ENCODE measurements around the gene NKAIN2. TPM values are rescaled to one million over a fixed set of nuclear protein-coding genes. Genes with fewer than 3 reads are reported as not detected.
"Not testable (repeated sequence)": the region's sequence is repeated elsewhere in the genome, so short reads cannot be mapped to it uniquely, and the experiment has no call there.

Gene NKAIN2
- total RNA-seq, 1 experiment from 2014 or later = 2.7 TPM

- no peaks in the 10 kb centered on the region for H3K9me3 Mint-ChIP-seq (ENCODE audit: unreplicated experiment)
- H3K27me3 Mint-ChIP-seq (ENCODE audit: insufficient read depth, unreplicated experiment) = no peaks in the 10 kb centered on the region
- POLR2A ChIA-PET = interaction anchor here (0.7 kb wide), 1 partner anchor 255 kb away, joined by 3 read pairs; no protein-coding TSS in a partner anchor
- CTCF ChIA-PET = no interaction called here
- H3K4me1 Mint-ChIP-seq (ENCODE audit: insufficient read depth, unreplicated experiment) = peaks cover 3% of the 10 kb centered on the region
- intact Hi-C loops (cut with micrococcal nuclease) = loop anchor here (10.0 kb wide), 1 partner anchor 737 kb away; the partner anchor contains the start of gene NKAIN2
- no peak overlapping the region for H3K27ac Mint-ChIP-seq (ENCODE audit: low read depth, unreplicated experiment)
- no TSS peak for BruUV-seq (replicated peaks)
- H3K4me3 Mint-ChIP-seq (ENCODE audit: unreplicated experiment) = no peak overlapping the region
- no peak for TF ChIP-seq CTCF (IDR thresholded peaks at IDR 0.05; ENCODE audit: unreplicated experiment)
- H3K36me3 Mint-ChIP-seq (ENCODE audit: insufficient read depth, unreplicated experiment) = no peaks in the 10 kb centered on the region
- no peak for DNase-seq (ENCODE audit: unreplicated experiment)
These were observed 737.9 kb downstream of the NKAIN2 start for GRCh38 chr6:124541573-124541972.

DNA sequence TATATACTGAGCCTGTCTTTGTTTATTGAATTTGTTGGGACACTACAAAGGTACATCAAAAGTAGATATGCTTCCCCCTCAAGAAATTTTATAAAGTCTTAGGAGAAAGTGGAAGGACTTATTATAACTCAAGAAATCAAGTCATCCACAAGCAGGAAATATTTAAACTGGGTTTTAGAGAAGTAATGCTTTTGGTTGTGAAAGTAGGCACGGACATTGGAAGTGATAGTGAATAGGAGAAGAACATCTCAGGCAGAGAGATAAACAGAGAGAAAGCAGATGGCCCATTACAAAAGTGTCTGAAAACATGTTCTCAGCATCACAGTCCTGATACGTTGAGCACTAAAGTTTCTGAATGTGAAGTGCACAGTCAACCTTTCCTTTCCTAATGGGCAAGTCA is 742.9 kb downstream of the NKAIN2 start:
- intact Hi-C loops (cut with micrococcal nuclease) = loop anchor here (10.0 kb wide), 1 partner anchor 742 kb away; the partner anchor contains the start of gene NKAIN2

DNA sequence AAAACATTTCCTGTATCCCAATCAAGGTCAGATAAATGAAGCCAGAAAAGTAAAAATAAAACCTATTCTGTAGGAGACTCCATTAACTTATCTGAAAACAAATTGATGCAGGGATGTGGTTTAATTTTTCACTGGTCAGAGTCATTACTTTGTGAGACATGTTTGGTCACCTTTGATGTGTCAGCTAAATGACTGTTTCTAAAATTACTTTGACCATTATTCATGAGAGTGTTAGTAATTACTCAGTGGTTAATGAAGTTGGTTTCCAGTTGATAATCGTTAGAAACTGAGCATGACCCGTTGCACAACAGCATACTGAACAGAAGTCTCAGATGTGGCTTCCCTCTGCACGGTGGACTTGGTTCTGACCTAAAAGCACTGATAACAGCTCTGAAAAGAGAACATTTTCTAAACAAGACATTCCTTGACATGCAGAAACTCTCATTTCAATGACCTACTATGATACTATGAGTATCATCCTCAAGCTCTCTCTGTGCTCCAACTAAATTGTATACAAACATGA is 748.1 kb downstream of the NKAIN2 start:
- Mint-ChIP-seq H3K36me3 (ENCODE audit: insufficient read depth, unreplicated experiment) (peaks cover 4% of the 10 kb centered on the region), H3K4me3 (ENCODE audit: unreplicated experiment) (no peak overlapping the region), H3K9me3 (ENCODE audit: unreplicated experiment) (no peaks in the 10 kb centered on the region), H3K4me1 (ENCODE audit: insufficient read depth, unreplicated experiment) (no peaks in the 10 kb centered on the region), H3K27ac (ENCODE audit: low read depth, unreplicated experiment) (no peak overlapping the region), H3K27me3 (ENCODE audit: insufficient read depth, unreplicated experiment) (no peaks in the 10 kb centered on the region)
- BruUV-seq (replicated peaks) = no TSS peak
- CTCF ChIA-PET = interaction anchor here (0.6 to 0.7 kb wide), 3 partner anchors 12 to 1870 kb away, joined by 3 to 4 read pairs (median 4); no protein-coding TSS in a partner anchor
- no peak for DNase-seq (ENCODE audit: unreplicated experiment)
- POLR2A ChIA-PET = no interaction called here
- no peak for TF ChIP-seq CTCF (IDR thresholded peaks at IDR 0.05; ENCODE audit: unreplicated experiment)
- intact Hi-C loops (cut with micrococcal nuclease) = no loop called here

More for the DNA sequence above, 742.9 kb downstream of the NKAIN2 start:
- Mint-ChIP-seq H3K4me3 (ENCODE audit: unreplicated experiment) (no peak overlapping the region), H3K9me3 (ENCODE audit: unreplicated experiment) (no peaks in the 10 kb centered on the region), H3K27me3 (ENCODE audit: insufficient read depth, unreplicated experiment) (no peaks in the 10 kb centered on the region), H3K27ac (ENCODE audit: low read depth, unreplicated experiment) (no peak overlapping the region), H3K36me3 (ENCODE audit: insufficient read depth, unreplicated experiment) (peaks cover 4% of the 10 kb centered on the region), H3K4me1 (ENCODE audit: insufficient read depth, unreplicated experiment) (no peaks in the 10 kb centered on the region)
- BruUV-seq (replicated peaks) = no TSS peak
- no peak for DNase-seq (ENCODE audit: unreplicated experiment)
- CTCF ChIA-PET = no interaction called here
- POLR2A ChIA-PET = no interaction called here
- TF ChIP-seq CTCF (IDR thresholded peaks at IDR 0.05; ENCODE audit: unreplicated experiment) = no peak

- Mint-ChIP-seq H3K4me1 (ENCODE audit: insufficient read depth, unreplicated experiment) (no peaks in the 10 kb centered on the region), H3K36me3 (ENCODE audit: insufficient read depth, unreplicated experiment) (no peaks in the 10 kb centered on the region), H3K4me3 (ENCODE audit: unreplicated experiment) (no peak overlapping the region), H3K9me3 (ENCODE audit: unreplicated experiment) (no peaks in the 10 kb centered on the region), H3K27me3 (ENCODE audit: insufficient read depth, unreplicated experiment) (no peaks in the 10 kb centered on the region), H3K27ac (ENCODE audit: low read depth, unreplicated experiment) (no peak overlapping the region)
- ChIA-PET CTCF (interaction anchor here (0.6 kb wide), 1 partner anchor 32 kb away, joined by 3 read pairs; no protein-coding TSS in a partner anchor), POLR2A (no interaction called here)
- no peak for DNase-seq (ENCODE audit: unreplicated experiment)
- intact Hi-C loops (cut with micrococcal nuclease) = no loop called here
- TF ChIP-seq CTCF (IDR thresholded peaks at IDR 0.05; ENCODE audit: unreplicated experiment) = no peak
- no TSS peak for BruUV-seq (replicated peaks)
These were observed 754.2 kb downstream of the NKAIN2 start for GRCh38 chr6:124557873-124558272.

GRCh38 chr6:124560078-124560477 is 756.4 kb downstream of the NKAIN2 start:
- H3K36me3 Mint-ChIP-seq (ENCODE audit: insufficient read depth, unreplicated experiment); intact Hi-C loops (cut with micrococcal nuclease); BruUV-seq (replicated peaks); H3K27me3 Mint-ChIP-seq (ENCODE audit: insufficient read depth, unreplicated experiment); H3K9me3 Mint-ChIP-seq (ENCODE audit: unreplicated experiment); H3K27ac Mint-ChIP-seq (ENCODE audit: low read depth, unreplicated experiment); DNase-seq (ENCODE audit: unreplicated experiment); H3K4me3 Mint-ChIP-seq (ENCODE audit: unreplicated experiment); POLR2A ChIA-PET; H3K4me1 Mint-ChIP-seq (ENCODE audit: insufficient read depth, unreplicated experiment); CTCF ChIA-PET: not testable (repeated sequence)
